Stomach (tissue), 9 donors: ENCODE data around the gene MINAR1. TPM values are rescaled to one million over a fixed set of nuclear protein-coding genes. Genes with fewer than 3 reads are reported as not detected.

Source experiments
- DNase-seq, 2 donors: peaks; one replicate each; pipeline versions ENCODE4 v3.0.0 to v3.0.0-alpha.2; 2013 to 2019
- H3K27ac ChIP-seq, 5 donors: fragments of 200-600 bp in 4 of 5; sonication (generic) in 4 of 5; one replicate each; pipeline ENCODE4 v1.5.1; 2013 to 2019; ENCODE audit warnings: mild to moderate bottlenecking in 1 of 5, moderate library complexity in 1 of 5
- H3K27me3 ChIP-seq, 3 donors: fragments of 200-600 bp; sonication (generic); one replicate each; pipeline ENCODE4 v1.5.1; 2017 to 2019; ENCODE audit warnings: mixed run types in 1 of 3
- H3K36me3 ChIP-seq, 4 donors: fragments of 200-600 bp; sonication (generic); 1 replicate in 3 of 4; 2 replicates in 1 of 4; pipeline ENCODE4 v1.5.1; 2016 to 2019
- H3K4me1 ChIP-seq, 4 donors: fragments of 200-600 bp; sonication (generic); one replicate each; pipeline ENCODE4 v1.5.1; 2016 to 2019
- H3K4me3 ChIP-seq, 4 donors: fragments of 200-600 bp; sonication (generic) in 3 of 4; one replicate each; pipeline ENCODE4 v1.5.1; 2016 to 2019; ENCODE audit warnings: mild to moderate bottlenecking in 1 of 4
- H3K9me3 ChIP-seq, 4 donors: fragments of 200-600 bp; sonication (generic); one replicate each; pipeline ENCODE4 v1.5.1; 2016 to 2019
- CTCF ChIP-seq, 7 experiments: fragments of 450-650 bp in 4 of 7; fragments of 200-600 bp in 3 of 7; sonication (generic) in 3 of 7; IDR thresholded peaks; one replicate each; pipeline ENCODE4 v1.5.1; 2016 to 2019; ENCODE audit warnings: antibody characterized with exemption in 7 of 7, control low read depth in 2 of 7, mild to moderate bottlenecking in 1 of 7
- EP300 ChIP-seq: sonication (generic); formaldehyde crosslinking; IDR thresholded peaks from one replicate; pipeline ENCODE4 v1.6.1; 2017; ENCODE audit warnings: antibody characterized with exemption
- POLR2A ChIP-seq, 4 donors: fragments of 450-650 bp; IDR thresholded peaks; one replicate each; pipeline ENCODE4 v1.6.1; 2016; ENCODE audit warnings: antibody characterized with exemption in 4 of 4, control low read depth in 2 of 4, mild to moderate bottlenecking in 1 of 4, moderate library complexity in 1 of 4
- POLR2AphosphoS5 ChIP-seq, 3 donors: sonication (generic); formaldehyde crosslinking; IDR thresholded peaks; one replicate each; pipeline ENCODE4 v1.6.1; 2016; ENCODE audit warnings: antibody characterized with exemption in 3 of 3
- WGBS, 5 donors: extraction: QIAGEN DNeasy Blood & Tissue Kit in 3 of 5; methylation state at CpG; one replicate each; pipeline versions ENCODE4 v1.1.5 to v1.1.7; 2013 to 2018; 5-methylcytosine and 5-hydroxymethylcytosine counted together
- intact Hi-C: fragments of 100-400 bp; cut with DNase I; formaldehyde crosslinking; loops from one replicate; pipeline ENCODE4 v1.15.1; 2023; ENCODE audit warnings: low total_unique reads
- polyA plus RNA-seq, 3 donors: library from polyadenylated mRNA; stranded (reverse); fragments of 200-250 nt; gene quantifications; one replicate each; pipeline ENCODE4 v1.2.3, GENCODE V29; 2013
- total RNA-seq, 5 donors: library from RNA; depleted of rRNA; stranded (reverse); fragments of >200 nt; gene quantifications; one replicate each; pipeline versions ENCODE4 v1.1.0 to v1.2.3, GENCODE V29; 2014 to 2016
- donor health status: healthy with polysubstance abuse.
- donor health status: Bipolar disorder and iron deficiency.
- donor health status: healthy.

Gene MINAR1
- total and polyA plus RNA-seq, 8 donors: 0.12 to 1.3 (median 0.25) TPM; not detected in 3

- no peaks in the 10 kb centered on the region for H3K4me1 ChIP-seq
- no peak for DNase-seq
- no peak for TF ChIP-seq EP300
- H3K27ac ChIP-seq: no peak overlapping the region
- H3K9me3 ChIP-seq: no peaks in the 10 kb centered on the region
- intact Hi-C loops: no loop called here
- no peaks in the 10 kb centered on the region for H3K27me3 ChIP-seq
- no peak overlapping the region for H3K4me3 ChIP-seq
- no peaks in the 10 kb centered on the region for H3K36me3 ChIP-seq
- WGBS, 5 donors: 76 to 88% (median 83%) methylated on average over 3 of the region's 3 CpGs
These were observed 40.3 kb downstream of the MINAR1 start for GRCh38 chr15:79472446-79472845.

GRCh38 chr15:79474252-79474651 lies 42.1 kb downstream of the MINAR1 start:
- Histone ChIP-seq H3K9me3 (no peaks in the 10 kb centered on the region), H3K4me3 (no peak overlapping the region), H3K27me3 (no peaks in the 10 kb centered on the region), H3K36me3 (no peaks in the 10 kb centered on the region), H3K4me1 (no peaks in the 10 kb centered on the region), H3K27ac (no peak overlapping the region)
- peak in 1 of 2 donors; percentile 36 for DNase-seq
- no peak for TF ChIP-seq CTCF (IDR thresholded peaks at IDR 0.05)
- TF ChIP-seq POLR2A (IDR thresholded peaks at IDR 0.05): no peak
- TF ChIP-seq POLR2AphosphoS5 (IDR thresholded peaks at IDR 0.05): no peak
- no peak for TF ChIP-seq EP300
- WGBS, 5 donors: 22 to 48% (median 43%) methylated on average over 1 of the region's 1 CpG
- intact Hi-C loops: no loop called here

GRCh38 chr15:79475306-79475705 lies 43.2 kb downstream of the MINAR1 start:
- Histone ChIP-seq H3K4me3 (no peak overlapping the region), H3K4me1 (no peaks in the 10 kb centered on the region), H3K9me3 (no peaks in the 10 kb centered on the region), H3K27ac (no peak overlapping the region), H3K36me3 (no peaks in the 10 kb centered on the region), H3K27me3 (no peaks in the 10 kb centered on the region)
- 63 to 86% (median 77%) methylated on average over 3 of the region's 3 CpGs for WGBS, 5 donors
- TF ChIP-seq EP300 (no peak), POLR2A (IDR thresholded peaks at IDR 0.05) (no peak), POLR2AphosphoS5 (IDR thresholded peaks at IDR 0.05) (no peak), CTCF (IDR thresholded peaks at IDR 0.05) (no peak)
- intact Hi-C loops: no loop called here
- no peak for DNase-seq

- Histone ChIP-seq H3K36me3 (no peaks in the 10 kb centered on the region), H3K4me1 (no peaks in the 10 kb centered on the region), H3K9me3 (no peaks in the 10 kb centered on the region), H3K4me3 (no peak overlapping the region), H3K27ac (no peak overlapping the region), H3K27me3 (no peaks in the 10 kb centered on the region)
- no peak for DNase-seq
- TF ChIP-seq POLR2A (IDR thresholded peaks at IDR 0.05): no peak
- no peak for TF ChIP-seq CTCF (IDR thresholded peaks at IDR 0.05)
- TF ChIP-seq EP300: no peak
- no peak for TF ChIP-seq POLR2AphosphoS5 (IDR thresholded peaks at IDR 0.05)
- intact Hi-C loops: no loop called here
- 80 to 93% (median 87%) methylated on average over 7 of the region's 7 CpGs for WGBS, 5 donors
These were observed 46.0 kb downstream of the MINAR1 start for GRCh38 chr15:79478108-79478507.

- H3K36me3 ChIP-seq: no peaks in the 10 kb centered on the region
- no peaks in the 10 kb centered on the region for H3K27me3 ChIP-seq
- H3K4me1 ChIP-seq: no peaks in the 10 kb centered on the region
- intact Hi-C loops: no loop called here
- H3K4me3 ChIP-seq: no peak overlapping the region
- H3K27ac ChIP-seq: no peak overlapping the region
- TF ChIP-seq POLR2A (IDR thresholded peaks at IDR 0.05): no peak
- no peak for TF ChIP-seq CTCF (IDR thresholded peaks at IDR 0.05)
- TF ChIP-seq EP300: no peak
- TF ChIP-seq POLR2AphosphoS5 (IDR thresholded peaks at IDR 0.05): no peak
- no peaks in the 10 kb centered on the region for H3K9me3 ChIP-seq
- no peak for DNase-seq
- WGBS, 5 donors: 63 to 77% (median 73%) methylated on average over 2 of the region's 2 CpGs
These were observed 47.5 kb downstream of the MINAR1 start for GRCh38 chr15:79479616-79480015.
